HepG2 (cell line): ENCODE measurements around the gene ALDH16A1. TPM values are rescaled to one million over a fixed set of nuclear protein-coding genes. Genes with fewer than 3 reads are reported as not detected.

Source experiments
- ARNT2 ChIP-seq: sonication (generic); formaldehyde crosslinking; IDR thresholded peaks from 2 replicates; pipeline ENCODE4 v1.8.0; 2022; ENCODE audit warnings: mild to moderate bottlenecking, low read depth, missing genetic modification reagents, moderate library complexity
- CCDC6 ChIP-seq: sonication (generic); formaldehyde crosslinking; IDR thresholded peaks from 2 replicates; pipeline ENCODE4 v1.8.1; 2022; ENCODE audit warnings: mild to moderate bottlenecking, missing genetic modification reagents, moderate library complexity
- CHCHD3 ChIP-seq: sonication (generic); formaldehyde crosslinking; IDR thresholded peaks from 2 replicates; pipeline ENCODE4 v1.8.0; 2022; ENCODE audit warnings: mild to moderate bottlenecking, missing genetic modification reagents, moderate library complexity
- FOXK1 ChIP-seq: sonication (generic); formaldehyde crosslinking; IDR thresholded peaks from 2 replicates; pipeline ENCODE4 v1.4.0; 2020; ENCODE audit warnings: low read depth, missing genetic modification reagents, borderline replicate concordance
- GLI4 ChIP-seq: sonication (generic); formaldehyde crosslinking; IDR thresholded peaks from 2 replicates; pipeline ENCODE4 v1.5.1; 2020; ENCODE audit warnings: missing genetic modification reagents, mild to moderate bottlenecking, moderate library complexity, borderline replicate concordance
- GTF3A ChIP-seq: sonication (generic); formaldehyde crosslinking; conservative IDR thresholded peaks from 2 replicates; pipeline ENCODE4 v1.4.0; 2020; ENCODE audit warnings: mild to moderate bottlenecking, missing genetic modification reagents
- HNF4G ChIP-seq, 2 experiments: sonication (generic) in 1 of 2; formaldehyde crosslinking in 1 of 2; IDR thresholded peaks; 2 replicates each; pipeline versions ENCODE4 v1.4.0 to v1.6.1; 2011 to 2020; ENCODE audit warnings: borderline replicate concordance in 2 of 2, low read depth in 2 of 2, mild to moderate bottlenecking in 2 of 2, low read length in 1 of 2, missing genetic modification reagents in 1 of 2, moderate library complexity in 1 of 2
- KAT2B ChIP-seq: fragments of 150-350 bp; IDR thresholded peaks from 2 replicates; pipeline ENCODE4 v1.6.1; 2014; ENCODE audit warnings: low read depth, low read length, borderline replicate concordance
- KLF11 ChIP-seq: IDR thresholded peaks from 2 replicates; pipeline ENCODE4 v1.6.1; 2016; ENCODE audit warnings: missing compliant biosample characterization
- MED13 ChIP-seq: sonication (generic); formaldehyde crosslinking; IDR thresholded peaks from 2 replicates; pipeline ENCODE4 v1.5.0; 2020; ENCODE audit warnings: missing genetic modification reagents
- MED8 ChIP-seq: sonication (generic); formaldehyde crosslinking; IDR thresholded peaks from 2 replicates; pipeline ENCODE4 v1.8.1; 2023; ENCODE audit warnings: mild to moderate bottlenecking, missing genetic modification reagents; ENCODE audit not compliant: insufficient replicate concordance
- MTF2 ChIP-seq: sonication (generic); formaldehyde crosslinking; IDR thresholded peaks from 2 replicates; pipeline ENCODE4 v1.5.0; 2020; ENCODE audit warnings: missing genetic modification reagents, borderline replicate concordance
- PAX8 ChIP-seq: sonication (generic); formaldehyde crosslinking; IDR thresholded peaks from 2 replicates; pipeline ENCODE4 v1.8.0; 2022; ENCODE audit warnings: mild to moderate bottlenecking, missing genetic modification reagents, borderline replicate concordance
- RFXAP ChIP-seq: sonication (generic); formaldehyde crosslinking; IDR thresholded peaks from 2 replicates; pipeline ENCODE4 v1.4.0; 2020; ENCODE audit warnings: missing genetic modification reagents, borderline replicate concordance
- SRSF4 ChIP-seq: fragments of 200-400 bp; formaldehyde crosslinking; IDR thresholded peaks from one replicate; pipeline ENCODE4 v1.6.1; 2018; ENCODE audit warnings: mild to moderate bottlenecking, low read depth, low read length, moderate library complexity; ENCODE audit not compliant: poor library complexity, severe bottlenecking
- YEATS2 ChIP-seq: sonication (generic); formaldehyde crosslinking; IDR thresholded peaks from 2 replicates; pipeline ENCODE4 v1.4.0; 2020; ENCODE audit warnings: missing genetic modification reagents, borderline replicate concordance
- ZBTB7B ChIP-seq: sonication (generic); formaldehyde crosslinking; IDR thresholded peaks from 2 replicates; pipeline ENCODE4 v1.4.0; 2020; ENCODE audit warnings: missing genetic modification reagents
- ZNF274 ChIP-seq: sonication (generic); formaldehyde crosslinking; IDR thresholded peaks from 2 replicates; pipeline ENCODE4 v1.5.1; 2020; ENCODE audit warnings: mild to moderate bottlenecking, missing genetic modification reagents
- ZNF383 ChIP-seq: sonication (generic); formaldehyde crosslinking; IDR thresholded peaks from 2 replicates; pipeline ENCODE4 v1.4.0; 2020; ENCODE audit warnings: missing genetic modification reagents, mild to moderate bottlenecking, borderline replicate concordance
- ZNF543 ChIP-seq: sonication (generic); formaldehyde crosslinking; IDR thresholded peaks from 2 replicates; pipeline ENCODE4 v1.4.0; 2020; ENCODE audit warnings: mild to moderate bottlenecking, missing genetic modification reagents
- ZNF547 ChIP-seq: sonication (generic); formaldehyde crosslinking; IDR thresholded peaks from 2 replicates; pipeline ENCODE4 v1.5.1; 2020; ENCODE audit warnings: mild to moderate bottlenecking, missing genetic modification reagents
- ZSCAN9 ChIP-seq: IDR thresholded peaks from 2 replicates; pipeline ENCODE4 v1.6.1; 2016; ENCODE audit warnings: borderline replicate concordance
- polyA plus RNA-seq, 8 experiments: library from polyadenylated mRNA; depleted of rRNA in 3 of 8; stranded (reverse) in 7 of 8; unstranded in 1 of 8; fragments of >200 nt; fragmentation: Illumina TruSeq in 4 of 8; extraction: Trizol in 4 of 8; gene quantifications; 2 replicates each; pipeline versions ENCODE4 v1.2.1 to v1.2.3, GENCODE V29; 2011 to 2016; ENCODE audit warnings: low read depth in 4 of 8, missing spikeins in 1 of 8, mixed read lengths in 1 of 8; ENCODE audit not compliant: insufficient read depth in 1 of 8
- total RNA-seq, 5 experiments: library from RNA; depleted of rRNA; stranded (reverse); fragments of >200 nt; fragmentation: Illumina TruSeq; extraction: Trizol; gene quantifications; 2 replicates each; pipeline ENCODE4 v1.2.3, GENCODE V29; 2016; ENCODE audit warnings: low read depth in 1 of 5
- TF ChIP-seq, protein P1 (sequence below): sonication (generic); formaldehyde crosslinking; IDR thresholded peaks from 2 replicates; pipeline ENCODE4 v1.4.0; 2020; ENCODE audit warnings: missing genetic modification reagents
- TF ChIP-seq, protein P2 (sequence below): sonication (generic); formaldehyde crosslinking; conservative IDR thresholded peaks from 2 replicates; pipeline ENCODE4 v1.8.0; 2022; ENCODE audit warnings: missing genetic modification reagents
- TF ChIP-seq, protein P3 (sequence below): conservative IDR thresholded peaks from 2 replicates; pipeline ENCODE4 v1.6.1; 2018; ENCODE audit warnings: missing genetic modification reagents

ALDH16A1 gene
- total and polyA plus RNA-seq, 2 of the 13 experiments (the other 11 are each of a cell fraction or from before 2014, with no cell fraction given): 8.4 to 34.9 TPM

DNA sequence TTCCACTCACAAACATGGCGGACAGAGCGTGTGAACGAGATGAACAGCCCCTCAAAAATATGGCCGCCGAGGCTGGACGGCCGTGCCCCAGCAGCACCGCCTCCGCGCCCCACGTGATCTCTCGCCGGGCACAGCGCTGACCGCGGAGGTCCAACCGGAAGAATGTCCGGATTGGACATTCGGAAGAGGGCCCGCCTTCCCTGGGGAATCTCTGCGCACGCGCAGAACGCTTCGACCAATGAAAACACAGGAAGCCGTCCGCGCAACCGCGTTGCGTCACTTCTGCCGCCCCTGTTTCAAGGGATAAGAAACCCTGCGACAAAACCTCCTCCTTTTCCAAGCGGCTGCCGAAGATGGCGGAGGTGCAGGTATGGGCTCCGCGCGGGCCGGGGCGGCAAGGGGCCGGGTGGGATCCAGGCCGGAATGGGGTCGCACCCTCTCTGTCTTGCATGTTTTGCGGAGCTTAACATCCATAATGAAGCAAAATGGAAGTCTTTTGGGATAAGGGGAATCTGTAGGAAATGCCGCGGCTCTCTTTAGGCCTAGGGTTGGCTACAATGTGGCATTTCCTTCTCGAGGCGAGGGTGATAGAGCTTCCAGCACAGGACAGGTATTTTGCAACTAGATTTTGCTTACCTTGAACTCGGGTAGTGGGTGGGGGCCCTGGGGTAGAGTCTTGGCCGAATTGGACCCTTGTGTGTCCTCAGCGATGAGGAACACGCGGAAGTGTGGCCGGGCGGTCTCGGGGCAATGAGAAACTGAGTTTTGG lies 34.4 kb downstream of the ALDH16A1 start, which contains the start of gene RPL13A (continued):
- TF ChIP-seq PAX8 (CRISPR knock-in tag): no peak
- TF ChIP-seq MED13 (CRISPR knock-in tag): peak; percentile 75; the same call in 1 of the 2 replicates
- no peak for TF ChIP-seq CCDC6
- TF ChIP-seq MTF2 (CRISPR knock-in tag): no peak
- TF ChIP-seq, protein P1, sequence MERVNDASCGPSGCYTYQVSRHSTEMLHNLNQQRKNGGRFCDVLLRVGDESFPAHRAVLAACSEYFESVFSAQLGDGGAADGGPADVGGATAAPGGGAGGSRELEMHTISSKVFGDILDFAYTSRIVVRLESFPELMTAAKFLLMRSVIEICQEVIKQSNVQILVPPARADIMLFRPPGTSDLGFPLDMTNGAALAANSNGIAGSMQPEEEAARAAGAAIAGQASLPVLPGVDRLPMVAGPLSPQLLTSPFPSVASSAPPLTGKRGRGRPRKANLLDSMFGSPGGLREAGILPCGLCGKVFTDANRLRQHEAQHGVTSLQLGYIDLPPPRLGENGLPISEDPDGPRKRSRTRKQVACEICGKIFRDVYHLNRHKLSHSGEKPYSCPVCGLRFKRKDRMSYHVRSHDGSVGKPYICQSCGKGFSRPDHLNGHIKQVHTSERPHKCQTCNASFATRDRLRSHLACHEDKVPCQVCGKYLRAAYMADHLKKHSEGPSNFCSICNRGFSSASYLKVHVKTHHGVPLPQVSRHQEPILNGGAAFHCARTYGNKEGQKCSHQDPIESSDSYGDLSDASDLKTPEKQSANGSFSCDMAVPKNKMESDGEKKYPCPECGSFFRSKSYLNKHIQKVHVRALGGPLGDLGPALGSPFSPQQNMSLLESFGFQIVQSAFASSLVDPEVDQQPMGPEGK (CRISPR knock-in tag): peak; percentile 43; the same call in 1 of the 2 replicates
- peak; percentile 92 for TF ChIP-seq RFXAP
- peak; percentile 21; the same call in 1 of the 2 replicates for TF ChIP-seq ZNF547
- peak; percentile 85 for TF ChIP-seq ZNF274 (CRISPR knock-in tag)
- peak; percentile 100 for TF ChIP-seq YEATS2 (CRISPR knock-in tag)
- no peak for TF ChIP-seq GTF3A
- no peak for TF ChIP-seq KAT2B
- TF ChIP-seq ZNF543 (CRISPR knock-in tag): no peak
- no peak; the same call in 1 of the 2 replicates for TF ChIP-seq HNF4G (IDR thresholded peaks at IDR 0.05; ENCODE audit: borderline replicate concordance, low read depth, low read length)
- TF ChIP-seq HNF4G (CRISPR knock-in tag; IDR thresholded peaks at IDR 0.05; ENCODE audit: borderline replicate concordance, low read depth): no peak
- TF ChIP-seq ZBTB7B (CRISPR knock-in tag): 0 out of 2 replicates have a peak, but pooled peaks have one; percentile 46
- no peak; the same call in 1 of the 2 replicates for TF ChIP-seq ZSCAN9
- TF ChIP-seq SRSF4: no peak
- TF ChIP-seq, protein P2, sequence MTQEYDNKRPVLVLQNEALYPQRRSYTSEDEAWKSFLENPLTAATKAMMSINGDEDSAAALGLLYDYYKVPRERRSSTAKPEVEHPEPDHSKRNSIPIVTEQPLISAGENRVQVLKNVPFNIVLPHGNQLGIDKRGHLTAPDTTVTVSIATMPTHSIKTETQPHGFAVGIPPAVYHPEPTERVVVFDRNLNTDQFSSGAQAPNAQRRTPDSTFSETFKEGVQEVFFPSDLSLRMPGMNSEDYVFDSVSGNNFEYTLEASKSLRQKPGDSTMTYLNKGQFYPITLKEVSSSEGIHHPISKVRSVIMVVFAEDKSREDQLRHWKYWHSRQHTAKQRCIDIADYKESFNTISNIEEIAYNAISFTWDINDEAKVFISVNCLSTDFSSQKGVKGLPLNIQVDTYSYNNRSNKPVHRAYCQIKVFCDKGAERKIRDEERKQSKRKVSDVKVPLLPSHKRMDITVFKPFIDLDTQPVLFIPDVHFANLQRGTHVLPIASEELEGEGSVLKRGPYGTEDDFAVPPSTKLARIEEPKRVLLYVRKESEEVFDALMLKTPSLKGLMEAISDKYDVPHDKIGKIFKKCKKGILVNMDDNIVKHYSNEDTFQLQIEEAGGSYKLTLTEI (CRISPR knock-in tag): no peak
- TF ChIP-seq GLI4 (CRISPR knock-in tag): no peak; the same call in 1 of the 2 replicates
- no peak for TF ChIP-seq ZNF383 (CRISPR knock-in tag)
- TF ChIP-seq CHCHD3 (CRISPR knock-in tag): no peak
- TF ChIP-seq MED8 (CRISPR knock-in tag): peak; percentile 65
- TF ChIP-seq KLF11: peak; percentile 97
- peak; percentile 40; the same call in 1 of the 2 replicates for TF ChIP-seq FOXK1 (CRISPR knock-in tag)
- TF ChIP-seq ARNT2 (CRISPR knock-in tag): peak; percentile 45; the same call in 1 of the 2 replicates
- TF ChIP-seq, protein P3, sequence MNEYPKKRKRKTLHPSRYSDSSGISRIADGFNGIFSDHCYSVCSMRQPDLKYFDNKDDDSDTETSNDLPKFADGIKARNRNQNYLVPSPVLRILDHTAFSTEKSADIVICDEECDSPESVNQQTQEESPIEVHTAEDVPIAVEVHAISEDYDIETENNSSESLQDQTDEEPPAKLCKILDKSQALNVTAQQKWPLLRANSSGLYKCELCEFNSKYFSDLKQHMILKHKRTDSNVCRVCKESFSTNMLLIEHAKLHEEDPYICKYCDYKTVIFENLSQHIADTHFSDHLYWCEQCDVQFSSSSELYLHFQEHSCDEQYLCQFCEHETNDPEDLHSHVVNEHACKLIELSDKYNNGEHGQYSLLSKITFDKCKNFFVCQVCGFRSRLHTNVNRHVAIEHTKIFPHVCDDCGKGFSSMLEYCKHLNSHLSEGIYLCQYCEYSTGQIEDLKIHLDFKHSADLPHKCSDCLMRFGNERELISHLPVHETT (CRISPR knock-in tag): peak; percentile 65
